Epithelial cell of esophagus (primary cell): ENCODE data around the gene MAN2B1.
"Not testable (repeated sequence)": the region's sequence is repeated elsewhere in the genome, so short reads cannot be mapped to it uniquely, and the experiment has no call there.

Experiments used
- DNase-seq: peaks from one replicate; pipeline ENCODE4 v3.0.0; 2010; ENCODE audit warnings: low read depth
- H3K4me3 ChIP-seq: 2 replicates; pipeline ENCODE4 v1.5.1; 2011; ENCODE audit warnings: mild to moderate bottlenecking, low read length, control low read depth
- TF ChIP-seq, protein P1 (sequence below): IDR thresholded peaks from 2 replicates; pipeline ENCODE4 v1.5.1; 2011; ENCODE audit warnings: low read depth, mild to moderate bottlenecking, low read length, control low read depth, inconsistent platforms; ENCODE audit not compliant: insufficient read depth; ENCODE audit errors: missing control alignments

Gene MAN2B1

DNA sequence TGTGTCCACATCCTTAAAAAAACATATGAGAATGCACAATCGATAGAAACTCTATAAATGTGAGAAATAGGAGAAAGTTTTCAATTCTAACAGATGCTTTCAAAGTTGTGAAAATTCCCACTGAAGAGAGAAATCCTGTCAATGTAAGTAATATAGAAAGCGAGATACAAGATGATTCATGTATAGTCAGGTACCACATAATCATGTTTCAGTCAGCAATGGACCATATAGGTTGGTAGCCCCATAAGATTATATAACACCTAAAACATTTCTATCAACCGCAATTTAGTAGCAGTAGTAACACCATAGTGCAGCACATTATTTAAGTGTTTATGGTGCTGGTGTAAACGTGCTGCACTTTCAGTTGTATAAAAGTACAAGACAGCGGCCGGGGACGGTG lies 37.3 kb downstream of the MAN2B1 start:
- H3K4me3 ChIP-seq, result no peak overlapping the region
- no peak for DNase-seq
- TF ChIP-seq, protein P1, sequence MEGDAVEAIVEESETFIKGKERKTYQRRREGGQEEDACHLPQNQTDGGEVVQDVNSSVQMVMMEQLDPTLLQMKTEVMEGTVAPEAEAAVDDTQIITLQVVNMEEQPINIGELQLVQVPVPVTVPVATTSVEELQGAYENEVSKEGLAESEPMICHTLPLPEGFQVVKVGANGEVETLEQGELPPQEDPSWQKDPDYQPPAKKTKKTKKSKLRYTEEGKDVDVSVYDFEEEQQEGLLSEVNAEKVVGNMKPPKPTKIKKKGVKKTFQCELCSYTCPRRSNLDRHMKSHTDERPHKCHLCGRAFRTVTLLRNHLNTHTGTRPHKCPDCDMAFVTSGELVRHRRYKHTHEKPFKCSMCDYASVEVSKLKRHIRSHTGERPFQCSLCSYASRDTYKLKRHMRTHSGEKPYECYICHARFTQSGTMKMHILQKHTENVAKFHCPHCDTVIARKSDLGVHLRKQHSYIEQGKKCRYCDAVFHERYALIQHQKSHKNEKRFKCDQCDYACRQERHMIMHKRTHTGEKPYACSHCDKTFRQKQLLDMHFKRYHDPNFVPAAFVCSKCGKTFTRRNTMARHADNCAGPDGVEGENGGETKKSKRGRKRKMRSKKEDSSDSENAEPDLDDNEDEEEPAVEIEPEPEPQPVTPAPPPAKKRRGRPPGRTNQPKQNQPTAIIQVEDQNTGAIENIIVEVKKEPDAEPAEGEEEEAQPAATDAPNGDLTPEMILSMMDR, result no peak

DNA sequence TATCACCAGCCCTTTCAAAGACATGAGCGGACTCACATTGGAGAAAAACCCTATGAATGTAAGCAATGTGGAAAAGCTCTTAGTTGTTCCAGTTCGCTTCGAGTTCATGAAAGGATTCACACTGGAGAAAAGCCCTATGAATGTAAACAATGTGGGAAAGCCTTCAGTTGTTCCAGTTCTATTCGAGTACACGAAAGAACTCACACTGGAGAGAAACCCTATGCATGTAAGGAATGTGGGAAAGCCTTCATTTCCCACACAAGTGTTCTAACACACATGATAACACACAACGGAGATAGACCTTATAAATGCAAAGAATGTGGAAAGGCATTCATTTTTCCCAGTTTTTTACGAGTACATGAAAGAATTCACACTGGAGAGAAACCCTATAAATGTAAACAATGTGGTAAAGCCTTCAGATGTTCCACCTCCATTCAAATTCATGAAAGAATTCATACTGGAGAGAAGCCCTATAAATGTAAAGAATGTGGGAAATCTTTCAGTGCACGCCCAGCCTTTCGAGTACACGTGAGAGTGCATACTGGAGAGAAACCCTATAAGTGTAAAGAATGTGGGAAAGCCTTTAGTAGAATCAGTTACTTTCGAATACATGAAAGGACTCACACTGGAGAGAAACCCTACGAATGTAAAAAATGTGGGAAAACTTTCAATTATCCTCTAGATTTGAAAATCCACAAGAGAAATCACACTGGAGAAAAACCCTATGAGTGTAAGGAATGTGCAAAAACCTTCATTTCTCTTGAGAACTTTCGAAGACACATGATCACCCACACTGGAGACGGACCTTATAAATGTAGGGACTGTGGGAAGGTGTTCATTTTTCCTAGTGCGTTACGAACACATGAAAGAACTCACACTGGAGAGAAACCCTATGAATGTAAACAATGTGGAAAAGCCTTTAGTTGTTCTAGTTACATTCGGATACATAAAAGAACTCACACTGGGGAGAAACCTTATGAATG lies 38.2 kb downstream of the MAN2B1 start:
- TF ChIP-seq, protein P1, result no peak
- H3K4me3 ChIP-seq, result no peak overlapping the region
- DNase-seq, result peak; percentile 11

DNA sequence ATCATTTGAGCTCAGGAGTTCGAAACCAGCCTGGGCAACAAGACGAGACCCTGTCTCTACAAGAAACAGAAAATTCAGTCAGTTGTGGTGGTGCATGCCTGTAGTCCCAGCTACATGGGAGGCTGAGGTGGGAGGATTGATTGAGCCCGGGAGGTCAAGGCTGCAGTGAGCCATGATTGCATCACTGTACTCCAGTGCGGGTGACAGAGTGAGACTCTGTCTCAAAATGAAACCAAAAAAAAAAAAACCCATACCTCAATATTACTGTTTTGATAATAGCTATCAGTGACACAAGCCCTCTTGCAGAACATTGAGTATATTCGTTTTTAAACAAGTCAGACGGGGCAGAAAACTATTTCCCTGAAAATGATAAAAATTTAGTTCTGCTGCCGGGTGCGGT lies 39.6 kb downstream of the MAN2B1 start:
- H3K4me3 ChIP-seq, result no peak overlapping the region
- TF ChIP-seq, protein P1, result no peak
- DNase-seq, result no peak

DNA sequence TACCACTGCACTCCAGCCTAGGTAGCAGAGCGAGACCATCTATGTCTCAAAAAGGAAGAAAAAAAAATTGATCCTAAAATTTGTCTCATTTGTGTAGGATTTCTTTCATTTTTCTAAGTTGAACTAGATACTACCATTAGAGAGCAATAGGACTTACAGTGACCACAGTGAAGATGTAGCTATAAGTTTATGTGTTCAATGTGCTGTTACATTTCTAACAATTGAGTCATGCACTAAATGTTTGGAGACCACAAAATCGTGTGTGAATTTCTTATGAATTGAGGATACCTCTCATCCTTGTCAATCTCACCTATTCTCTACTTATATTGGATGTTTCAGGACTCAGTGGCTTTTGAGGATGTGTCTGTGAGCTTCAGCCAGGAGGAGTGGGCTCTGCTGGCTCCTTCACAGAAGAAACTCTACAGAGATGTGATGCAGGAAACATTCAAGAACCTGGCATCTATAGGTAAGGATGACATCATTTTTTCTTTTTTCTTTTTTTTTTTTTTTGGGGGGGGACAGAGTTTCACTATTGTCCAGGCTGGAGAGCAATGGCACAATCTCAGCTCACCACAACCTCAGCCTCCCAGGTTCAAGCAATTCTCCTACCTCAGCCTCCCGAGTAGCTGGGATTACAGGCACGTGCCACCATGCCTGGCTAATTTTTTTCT lies 43.0 kb downstream of the MAN2B1 start:
- no peak overlapping the region for H3K4me3 ChIP-seq
- no peak for DNase-seq
- TF ChIP-seq, protein P1, result no peak

DNA sequence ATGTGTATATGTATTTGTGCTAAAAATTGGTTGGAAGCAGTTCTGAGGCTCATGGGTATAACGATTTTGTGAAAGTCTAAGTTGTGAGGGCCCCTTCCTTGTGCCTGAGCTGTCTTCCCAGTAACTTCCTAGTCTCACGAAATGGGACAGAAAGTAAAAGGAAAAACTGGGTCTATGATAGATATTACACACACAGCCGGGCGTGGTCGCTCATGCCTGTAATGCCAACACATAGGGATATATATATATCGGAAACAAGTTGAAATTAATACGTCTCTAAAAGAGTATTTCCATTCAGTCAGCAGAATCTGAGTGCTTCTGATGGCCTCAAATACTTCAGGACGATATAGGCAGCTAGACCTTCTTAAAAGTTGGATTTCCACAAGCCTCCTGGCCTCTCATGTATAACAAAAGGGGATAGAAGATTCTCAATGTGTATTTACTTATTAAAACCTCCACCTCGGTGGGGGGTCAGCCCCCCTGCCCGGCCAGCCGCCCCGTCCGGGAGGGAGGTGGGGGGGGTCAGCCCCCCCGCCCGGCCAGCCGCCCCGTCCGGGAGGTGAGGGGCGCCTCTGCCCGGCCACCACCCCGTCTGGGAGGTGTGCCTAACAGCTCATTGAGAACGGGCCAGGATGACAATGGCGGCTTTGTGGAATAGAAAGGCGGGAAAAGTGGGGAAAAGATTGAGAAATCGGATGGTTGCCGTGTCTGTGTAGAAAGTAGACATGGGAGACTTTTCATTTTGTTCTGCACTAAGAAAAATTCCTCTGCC lies 45.1 kb downstream of the MAN2B1 start:
- not testable (repeated sequence) for DNase-seq, H3K4me3 ChIP-seq

DNA sequence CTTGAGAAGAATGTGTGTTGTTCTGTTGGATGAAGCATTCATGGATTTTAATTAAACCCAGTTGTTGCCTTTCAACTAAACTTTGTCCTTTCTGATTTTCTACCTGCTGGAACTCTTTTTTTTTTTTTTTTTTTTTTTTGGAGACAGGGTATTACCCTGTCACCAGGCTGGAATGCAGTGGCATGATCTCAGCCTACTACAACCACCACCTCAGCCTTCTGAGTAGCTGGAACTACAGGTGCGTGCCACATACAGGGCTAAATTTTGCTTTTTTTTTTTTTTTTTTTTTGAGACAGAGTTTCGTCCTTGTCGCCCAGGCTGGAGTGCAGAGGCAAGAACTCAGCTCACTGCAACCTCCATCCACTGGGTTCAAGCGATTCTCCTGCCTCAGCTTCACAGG lies 48.9 kb downstream of the MAN2B1 start:
- TF ChIP-seq, protein P1, result no peak
- H3K4me3 ChIP-seq, result no peak overlapping the region
- DNase-seq, result no peak

DNA sequence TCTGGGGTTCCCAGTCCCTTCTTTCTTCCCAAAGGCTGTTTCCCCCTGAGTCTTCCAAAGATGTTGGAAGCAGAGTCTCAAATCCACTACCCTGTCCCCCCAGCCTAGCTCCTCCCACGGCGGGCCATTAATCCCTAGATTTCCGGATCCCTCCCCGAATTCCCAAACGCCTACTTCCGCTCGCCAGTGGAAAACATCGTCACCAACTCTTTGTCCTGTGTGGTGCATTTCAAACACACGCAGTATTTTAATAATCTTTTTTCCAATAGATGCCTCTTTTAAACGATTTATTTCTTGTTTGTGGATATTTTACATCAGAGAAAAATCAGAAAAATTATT lies 55.2 kb downstream of the MAN2B1 start:
- TF ChIP-seq, protein P1, result no peak
- H3K4me3 ChIP-seq, result peak overlapping the region; percentile 91
- DNase-seq, result peak; percentile 86
